Loucy (cell line): ENCODE results near the gene OR2D2.

Experiments used
- H2AFZ ChIP-seq: fragments of 200-600 bp; sonication (generic); 2 replicates; pipeline ENCODE4 v1.6.0; 2016; ENCODE audit warnings: antibody characterized with exemption, mild to moderate bottlenecking, low read length, moderate library complexity
- H3F3A ChIP-seq: fragments of 200-600 bp; 2 replicates; pipeline ENCODE4 v1.6.0; 2016; ENCODE audit warnings: antibody characterized with exemption, low read depth, mild to moderate bottlenecking
- H3K27me3 ChIP-seq: fragments of 200-600 bp; sonication (generic); 2 replicates; pipeline ENCODE4 v1.6.1; 2014; ENCODE audit warnings: low read length, mild to moderate bottlenecking; ENCODE audit not compliant: insufficient read depth, poor library complexity, severe bottlenecking
- H3K36me3 ChIP-seq: fragments of 200-600 bp; sonication (generic); 2 replicates; pipeline ENCODE4 v1.6.1; 2016; ENCODE audit warnings: low read length; ENCODE audit not compliant: insufficient read depth
- H3K4me1 ChIP-seq: fragments of 200-600 bp; sonication (generic); 2 replicates; pipeline ENCODE4 v1.5.1; 2014; ENCODE audit warnings: low read length, mild to moderate bottlenecking; ENCODE audit not compliant: insufficient read depth, poor library complexity, severe bottlenecking
- H3K4me2 ChIP-seq: fragments of 200-600 bp; sonication (generic); 2 replicates; pipeline ENCODE4 v1.6.0; 2014; ENCODE audit warnings: antibody characterized with exemption, low read length, low read depth, mild to moderate bottlenecking; ENCODE audit not compliant: poor library complexity, severe bottlenecking
- H3K4me3 ChIP-seq: fragments of 200-600 bp; sonication (generic); 2 replicates; pipeline ENCODE4 v1.5.1; 2014; ENCODE audit warnings: low read length, mild to moderate bottlenecking, mixed read lengths; ENCODE audit not compliant: poor library complexity, severe bottlenecking
- H3K79me2 ChIP-seq: fragments of 200-600 bp; sonication (generic); 2 replicates; pipeline ENCODE4 v1.6.1; 2014; ENCODE audit warnings: low read length; ENCODE audit not compliant: insufficient read depth
- H3K9ac ChIP-seq: fragments of 200-600 bp; sonication (generic); 2 replicates; pipeline ENCODE4 v1.6.0; 2014; ENCODE audit warnings: mild to moderate bottlenecking, low read depth, low read length, moderate library complexity; ENCODE audit not compliant: poor library complexity, severe bottlenecking
- H3K9me2 ChIP-seq: fragments of 200-600 bp; sonication (generic); replicated peaks from 2 replicates; pipeline ENCODE4 v1.6.1; 2016; ENCODE audit warnings: low read depth, low read length, mixed read lengths
- H3K9me3 ChIP-seq: fragments of 200-600 bp; sonication (generic); 2 replicates; pipeline ENCODE4 v1.6.1; 2014; ENCODE audit warnings: mild to moderate bottlenecking, antibody characterized with exemption, low read length, low read depth; ENCODE audit not compliant: insufficient read depth
- H4K20me1 ChIP-seq: fragments of 200-600 bp; sonication (generic); 2 replicates; pipeline ENCODE4 v1.6.0; 2014; ENCODE audit warnings: antibody characterized with exemption, low read length, mild to moderate bottlenecking; ENCODE audit not compliant: insufficient read depth, poor library complexity, severe bottlenecking
- EZH2phosphoT487 ChIP-seq: fragments of 200-600 bp; IDR thresholded peaks from 2 replicates; pipeline ENCODE4 v1.6.1; 2018; ENCODE audit warnings: antibody characterized with exemption, mild to moderate bottlenecking, moderate library complexity, borderline replicate concordance
- TF ChIP-seq, protein P1 (sequence below): fragments of 200-600 bp; sonication (generic); conservative IDR thresholded peaks from 2 replicates; pipeline ENCODE4 v1.5.1; 2014; ENCODE audit warnings: mild to moderate bottlenecking, antibody characterized with exemption, low read length

OR2D2 gene

DNA sequence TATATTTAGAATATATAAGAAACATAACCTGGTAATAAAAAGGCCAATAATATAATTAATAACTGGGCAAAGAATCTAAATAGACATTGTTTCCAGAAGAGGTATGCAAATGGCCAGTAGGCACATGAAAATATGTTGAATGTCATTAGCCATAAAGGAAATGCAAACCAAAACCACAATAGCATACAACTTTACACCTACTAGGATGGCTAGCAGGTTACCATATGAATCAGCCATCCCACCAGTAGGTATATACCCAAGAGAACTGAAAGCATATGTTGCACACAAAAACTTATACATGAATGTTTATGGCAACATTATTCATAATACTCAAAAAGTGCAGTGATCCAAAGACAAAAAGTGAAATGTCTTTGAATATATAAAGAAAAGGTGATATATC lies 2.7 kb upstream of the OR2D2 start:
- no peaks in the 10 kb centered on the region for H3K9me2 ChIP-seq
- no peak for TF ChIP-seq EZH2phosphoT487
- TF ChIP-seq, protein P1, sequence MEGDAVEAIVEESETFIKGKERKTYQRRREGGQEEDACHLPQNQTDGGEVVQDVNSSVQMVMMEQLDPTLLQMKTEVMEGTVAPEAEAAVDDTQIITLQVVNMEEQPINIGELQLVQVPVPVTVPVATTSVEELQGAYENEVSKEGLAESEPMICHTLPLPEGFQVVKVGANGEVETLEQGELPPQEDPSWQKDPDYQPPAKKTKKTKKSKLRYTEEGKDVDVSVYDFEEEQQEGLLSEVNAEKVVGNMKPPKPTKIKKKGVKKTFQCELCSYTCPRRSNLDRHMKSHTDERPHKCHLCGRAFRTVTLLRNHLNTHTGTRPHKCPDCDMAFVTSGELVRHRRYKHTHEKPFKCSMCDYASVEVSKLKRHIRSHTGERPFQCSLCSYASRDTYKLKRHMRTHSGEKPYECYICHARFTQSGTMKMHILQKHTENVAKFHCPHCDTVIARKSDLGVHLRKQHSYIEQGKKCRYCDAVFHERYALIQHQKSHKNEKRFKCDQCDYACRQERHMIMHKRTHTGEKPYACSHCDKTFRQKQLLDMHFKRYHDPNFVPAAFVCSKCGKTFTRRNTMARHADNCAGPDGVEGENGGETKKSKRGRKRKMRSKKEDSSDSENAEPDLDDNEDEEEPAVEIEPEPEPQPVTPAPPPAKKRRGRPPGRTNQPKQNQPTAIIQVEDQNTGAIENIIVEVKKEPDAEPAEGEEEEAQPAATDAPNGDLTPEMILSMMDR: no peak
- no peak overlapping the region for H3K9ac ChIP-seq
- no peaks in the 10 kb centered on the region for H4K20me1 ChIP-seq
- no peaks in the 10 kb centered on the region for H3K36me3 ChIP-seq
- no peaks in the 10 kb centered on the region for H3K4me1 ChIP-seq
- no peaks in the 10 kb centered on the region for H3K27me3 ChIP-seq
- H3K9me3 ChIP-seq: no peaks in the 10 kb centered on the region
- no peak overlapping the region for H2AFZ ChIP-seq
- H3K4me2 ChIP-seq: no peak overlapping the region
- H3F3A ChIP-seq: no peaks in the 10 kb centered on the region
- H3K4me3 ChIP-seq: no peak overlapping the region
- no peaks in the 10 kb centered on the region for H3K79me2 ChIP-seq

DNA sequence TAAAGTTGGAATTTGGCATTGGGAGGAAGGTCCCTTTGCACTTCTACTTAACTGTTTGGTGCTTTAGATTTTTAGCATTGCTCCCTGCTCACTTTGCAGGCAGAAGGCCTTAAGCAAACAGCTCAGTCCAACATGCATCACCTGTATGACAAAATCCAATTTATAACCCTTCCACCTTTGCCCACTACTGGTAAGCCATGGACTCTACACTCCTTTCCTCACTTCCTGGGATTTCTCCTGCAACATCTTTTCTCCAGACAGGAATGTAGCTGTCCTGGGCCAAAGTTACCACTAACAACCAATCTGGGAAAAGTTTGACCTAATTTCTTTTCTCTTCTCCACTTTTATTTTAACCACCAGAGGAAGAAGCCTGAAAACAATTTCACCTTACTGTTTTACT lies 1.8 kb upstream of the OR2D2 start:
- Histone ChIP-seq H3F3A (no peaks in the 10 kb centered on the region), H3K4me1 (no peaks in the 10 kb centered on the region), H3K9me2 (no peaks in the 10 kb centered on the region), H3K4me2 (no peak overlapping the region), H3K36me3 (no peaks in the 10 kb centered on the region), H3K27me3 (no peaks in the 10 kb centered on the region), H4K20me1 (no peaks in the 10 kb centered on the region), H3K79me2 (no peaks in the 10 kb centered on the region), H3K9me3 (no peaks in the 10 kb centered on the region), H3K4me3 (no peak overlapping the region), H2AFZ (no peak overlapping the region), H3K9ac (no peak overlapping the region)
- TF ChIP-seq, protein P1: no peak
- no peak for TF ChIP-seq EZH2phosphoT487

DNA sequence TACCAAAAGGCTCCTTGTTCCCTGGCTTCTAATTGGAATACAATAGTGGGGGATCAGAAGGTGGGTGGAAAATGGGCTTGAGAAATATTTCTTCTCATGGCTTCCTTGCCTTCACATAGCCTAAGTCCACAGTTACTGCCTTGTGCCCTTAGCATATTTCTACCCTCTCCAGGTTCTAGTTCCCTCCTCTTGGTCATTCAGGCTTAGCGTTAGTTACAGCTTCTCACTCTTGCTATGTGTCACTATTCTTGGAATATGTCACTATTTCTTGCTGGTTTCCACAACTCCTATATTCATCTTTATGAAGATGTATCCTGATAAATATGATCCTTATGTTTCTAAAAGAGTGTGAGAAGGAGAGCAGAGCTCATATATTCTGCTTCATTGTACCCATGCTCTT lies 2.5 kb downstream of the OR2D2 start:
- H3K4me1 ChIP-seq: no peaks in the 10 kb centered on the region
- no peak overlapping the region for H3K4me3 ChIP-seq
- TF ChIP-seq EZH2phosphoT487: no peak
- TF ChIP-seq, protein P1: no peak
- H4K20me1 ChIP-seq: no peaks in the 10 kb centered on the region
- no peak overlapping the region for H3K9ac ChIP-seq
- no peaks in the 10 kb centered on the region for H3K27me3 ChIP-seq
- H2AFZ ChIP-seq: no peak overlapping the region
- H3F3A ChIP-seq: no peaks in the 10 kb centered on the region
- no peaks in the 10 kb centered on the region for H3K9me3 ChIP-seq
- H3K36me3 ChIP-seq: no peaks in the 10 kb centered on the region
- H3K79me2 ChIP-seq: no peaks in the 10 kb centered on the region
- no peak overlapping the region for H3K4me2 ChIP-seq
- no peaks in the 10 kb centered on the region for H3K9me2 ChIP-seq
